Measurements from ENCODE around the gene ISCU.
"Not testable (repeated sequence)": the region's sequence is repeated elsewhere in the genome, so short reads cannot be mapped to it uniquely, and the experiment has no call there.

ISCU gene

DNA sequence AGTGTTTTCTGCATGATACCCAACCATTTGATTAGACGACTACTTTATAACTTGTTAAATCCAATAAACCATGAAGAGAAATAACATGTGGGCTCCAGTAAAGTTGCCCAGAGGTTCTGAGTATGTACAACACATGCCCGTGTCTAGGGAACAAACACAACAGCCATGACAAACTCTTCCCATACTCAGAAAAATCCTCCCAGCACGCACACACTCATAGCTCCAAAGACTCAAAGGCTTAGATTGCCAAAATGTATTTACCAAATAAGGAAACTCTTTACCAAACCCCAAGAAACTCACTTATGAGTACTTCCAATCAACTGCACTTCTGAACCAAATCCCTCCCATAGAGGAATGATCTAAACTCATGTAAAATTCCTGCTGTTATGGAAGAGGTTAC lies 18.7 kb upstream of the ISCU start:
- H3K4me3 ChIP-seq (ENCODE audit: low read depth, low read length), result no peak overlapping the region
- no peak for DNase-seq (ENCODE audit: low read depth)
- no peak for TF ChIP-seq CTCF (conservative IDR thresholded peaks at IDR 0.05; ENCODE audit: low read depth, low read length)

DNA sequence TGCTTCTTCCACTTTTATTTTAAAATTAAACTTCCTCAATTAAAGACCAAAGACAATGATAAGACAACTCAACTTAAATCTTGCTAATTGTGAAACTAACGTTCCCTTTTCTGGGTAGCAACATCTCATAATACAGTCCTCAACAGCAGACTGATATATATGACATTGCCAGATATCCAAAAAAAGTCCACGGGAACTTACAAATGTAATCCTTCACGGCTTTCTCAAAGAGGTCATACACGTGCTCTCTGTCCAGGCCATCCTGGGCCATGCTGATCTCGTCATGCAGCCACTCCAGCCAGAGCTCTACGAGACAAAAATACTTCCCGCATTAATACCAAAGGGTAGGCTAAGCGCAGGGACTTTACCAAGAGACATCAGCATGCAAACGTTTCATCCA lies 14.7 kb upstream of the ISCU start:
- no peak for TF ChIP-seq CTCF (conservative IDR thresholded peaks at IDR 0.05; ENCODE audit: low read depth, low read length)
- no peak overlapping the region for H3K4me3 ChIP-seq (ENCODE audit: low read depth, low read length)
- DNase-seq (ENCODE audit: low read depth), result no peak

DNA sequence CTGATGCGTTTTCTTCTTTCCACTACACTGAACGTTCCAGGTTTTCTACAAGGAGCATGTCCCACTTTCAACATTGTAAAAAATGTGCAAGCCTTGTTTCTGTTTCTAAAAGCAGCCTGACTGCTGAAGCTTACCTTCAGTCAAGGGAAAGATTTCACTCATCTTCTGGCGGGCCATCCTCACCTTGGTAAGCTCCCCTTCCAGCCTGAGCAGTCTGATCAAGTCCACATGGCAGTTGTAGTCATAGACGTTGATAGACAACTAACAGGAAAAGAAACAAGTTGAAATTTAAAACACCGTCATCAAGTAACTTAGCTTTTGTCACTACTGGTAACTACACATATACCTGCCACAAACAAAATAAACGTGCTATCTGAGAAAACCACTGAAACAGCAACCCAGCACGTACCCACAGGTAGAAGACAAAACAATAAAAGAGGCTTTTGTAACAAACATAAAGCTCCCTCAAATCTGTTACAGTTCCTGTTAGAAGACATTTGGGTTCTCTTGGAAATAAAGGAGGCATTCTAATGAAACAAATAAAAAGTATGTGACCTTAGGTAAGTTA lies 13.4 kb upstream of the ISCU start:
- no peak for TF ChIP-seq CTCF (conservative IDR thresholded peaks at IDR 0.05; ENCODE audit: low read depth, low read length)
- no peak overlapping the region for H3K4me3 ChIP-seq (ENCODE audit: low read depth, low read length)
- no peak for DNase-seq (ENCODE audit: low read depth)

DNA sequence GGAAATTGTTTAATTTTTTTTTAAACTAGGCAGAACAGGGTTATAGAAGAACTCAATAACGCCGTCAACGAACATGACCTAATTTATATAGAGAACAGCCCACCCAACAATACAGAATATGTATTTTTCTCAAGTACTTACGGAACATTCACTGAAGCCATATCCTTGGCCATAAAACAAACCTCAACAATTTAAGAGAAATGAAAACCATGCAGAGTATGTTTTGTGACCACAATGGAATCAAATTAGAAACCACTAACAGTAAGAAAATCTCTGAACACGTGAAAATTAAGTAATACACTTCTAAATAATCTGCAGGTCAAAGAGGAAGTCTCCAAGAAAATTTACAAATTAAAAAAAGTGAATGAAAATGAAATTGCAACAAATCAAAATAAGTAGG lies 10.9 kb upstream of the ISCU start:
- no peak for TF ChIP-seq CTCF (conservative IDR thresholded peaks at IDR 0.05; ENCODE audit: low read depth, low read length)
- peak; percentile 88 for DNase-seq (ENCODE audit: low read depth)
- no peak overlapping the region for H3K4me3 ChIP-seq (ENCODE audit: low read depth, low read length)

DNA sequence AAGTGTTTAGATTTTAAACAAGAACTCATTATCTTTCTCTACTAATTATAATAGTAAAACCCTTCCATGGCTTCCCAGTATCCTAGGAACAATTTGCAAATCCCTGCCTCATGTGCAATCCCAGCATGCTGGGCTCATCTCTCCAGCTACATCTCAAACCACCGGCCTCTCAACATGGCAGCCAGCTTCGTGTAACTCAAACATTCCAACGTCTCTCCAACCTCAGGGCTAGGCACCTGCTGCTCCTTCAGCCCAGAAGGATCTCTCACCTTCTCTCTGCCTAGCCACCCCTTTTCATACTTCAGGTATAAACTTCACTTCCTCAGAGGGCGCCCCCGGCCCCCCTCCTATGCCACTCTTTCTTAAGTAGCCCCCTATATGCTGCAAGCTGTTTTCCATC lies 8.6 kb upstream of the ISCU start:
- H3K4me3 ChIP-seq (ENCODE audit: low read depth, low read length), result no peak overlapping the region
- DNase-seq (ENCODE audit: low read depth), result no peak
- no peak for TF ChIP-seq CTCF (conservative IDR thresholded peaks at IDR 0.05; ENCODE audit: low read depth, low read length)

- DNase-seq (ENCODE audit: low read depth), result peak; percentile 45
- not testable (repeated sequence) for H3K4me3 ChIP-seq (ENCODE audit: low read depth, low read length)
Measured at GRCh38 chr12:108555383-108555782, 7.0 kb upstream of the ISCU start.

GRCh38 chr12:108559007-108559655 lies 3.3 kb upstream of the ISCU start:
- H3K4me3 ChIP-seq (ENCODE audit: low read depth, low read length), result no peak overlapping the region
- no peak for TF ChIP-seq CTCF (conservative IDR thresholded peaks at IDR 0.05; ENCODE audit: low read depth, low read length)
- no peak for DNase-seq (ENCODE audit: low read depth)

All from choroid plexus epithelial cell (primary cell).